Measurements from ENCODE around the gene GPATCH2L.

DNA sequence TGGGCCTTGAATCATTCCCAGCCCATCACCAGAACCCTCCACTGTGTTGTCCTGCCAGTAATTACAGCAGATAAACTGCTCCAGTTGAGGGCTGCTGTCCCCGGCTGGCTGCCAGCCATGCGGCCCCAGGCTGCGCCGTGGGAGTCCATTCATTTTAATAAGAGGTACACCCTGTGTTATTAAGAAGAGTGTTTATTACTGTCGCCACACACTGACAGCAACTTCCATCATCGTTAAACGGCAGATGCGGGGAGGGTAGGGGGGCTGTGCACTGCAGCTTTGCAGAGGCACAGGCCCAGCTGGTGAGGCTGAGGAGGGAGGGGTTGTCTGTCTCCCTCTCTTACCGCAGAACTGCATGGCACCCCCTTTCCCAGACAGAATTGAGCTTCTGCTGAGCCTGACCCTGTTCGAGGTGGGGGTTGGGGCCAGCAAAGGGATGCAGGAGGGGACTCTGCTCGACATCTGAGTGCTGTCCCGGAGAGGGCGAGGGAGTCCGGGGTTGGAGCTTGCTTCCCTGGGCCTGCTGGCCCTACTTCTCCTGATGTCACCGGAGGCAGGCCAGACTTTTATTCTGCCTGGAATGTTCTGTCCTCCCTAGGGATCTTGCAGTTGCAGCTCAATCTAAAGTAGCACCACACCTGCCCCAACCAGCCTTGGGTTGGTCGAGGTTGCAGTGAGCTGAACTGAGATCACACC, 33.8 kb upstream of the GPATCH2L start:
- TF ChIP-seq, protein P1, sequence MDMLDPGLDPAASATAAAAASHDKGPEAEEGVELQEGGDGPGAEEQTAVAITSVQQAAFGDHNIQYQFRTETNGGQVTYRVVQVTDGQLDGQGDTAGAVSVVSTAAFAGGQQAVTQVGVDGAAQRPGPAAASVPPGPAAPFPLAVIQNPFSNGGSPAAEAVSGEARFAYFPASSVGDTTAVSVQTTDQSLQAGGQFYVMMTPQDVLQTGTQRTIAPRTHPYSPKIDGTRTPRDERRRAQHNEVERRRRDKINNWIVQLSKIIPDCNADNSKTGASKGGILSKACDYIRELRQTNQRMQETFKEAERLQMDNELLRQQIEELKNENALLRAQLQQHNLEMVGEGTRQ (IDR thresholded peaks at IDR 0.05): no peak
- TF ChIP-seq, protein P2, sequence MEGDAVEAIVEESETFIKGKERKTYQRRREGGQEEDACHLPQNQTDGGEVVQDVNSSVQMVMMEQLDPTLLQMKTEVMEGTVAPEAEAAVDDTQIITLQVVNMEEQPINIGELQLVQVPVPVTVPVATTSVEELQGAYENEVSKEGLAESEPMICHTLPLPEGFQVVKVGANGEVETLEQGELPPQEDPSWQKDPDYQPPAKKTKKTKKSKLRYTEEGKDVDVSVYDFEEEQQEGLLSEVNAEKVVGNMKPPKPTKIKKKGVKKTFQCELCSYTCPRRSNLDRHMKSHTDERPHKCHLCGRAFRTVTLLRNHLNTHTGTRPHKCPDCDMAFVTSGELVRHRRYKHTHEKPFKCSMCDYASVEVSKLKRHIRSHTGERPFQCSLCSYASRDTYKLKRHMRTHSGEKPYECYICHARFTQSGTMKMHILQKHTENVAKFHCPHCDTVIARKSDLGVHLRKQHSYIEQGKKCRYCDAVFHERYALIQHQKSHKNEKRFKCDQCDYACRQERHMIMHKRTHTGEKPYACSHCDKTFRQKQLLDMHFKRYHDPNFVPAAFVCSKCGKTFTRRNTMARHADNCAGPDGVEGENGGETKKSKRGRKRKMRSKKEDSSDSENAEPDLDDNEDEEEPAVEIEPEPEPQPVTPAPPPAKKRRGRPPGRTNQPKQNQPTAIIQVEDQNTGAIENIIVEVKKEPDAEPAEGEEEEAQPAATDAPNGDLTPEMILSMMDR (IDR thresholded peaks at IDR 0.05): no peak
- TF ChIP-seq JUNB (IDR thresholded peaks at IDR 0.05): no peak
- TF ChIP-seq, protein P3, sequence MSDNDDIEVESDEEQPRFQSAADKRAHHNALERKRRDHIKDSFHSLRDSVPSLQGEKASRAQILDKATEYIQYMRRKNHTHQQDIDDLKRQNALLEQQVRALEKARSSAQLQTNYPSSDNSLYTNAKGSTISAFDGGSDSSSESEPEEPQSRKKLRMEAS (IDR thresholded peaks at IDR 0.05): no peak
- no peak for TF ChIP-seq POLR2A (IDR thresholded peaks at IDR 0.05; ENCODE audit: low read length)
- TF ChIP-seq RAD21 (conservative IDR thresholded peaks at IDR 0.05 in 1 of 2, IDR thresholded peaks at IDR 0.05 in 1 of 2): no peak
- no peak for TF ChIP-seq BHLHE40 (IDR thresholded peaks at IDR 0.05; ENCODE audit: low read depth, low read length)
- TF ChIP-seq, protein P4, sequence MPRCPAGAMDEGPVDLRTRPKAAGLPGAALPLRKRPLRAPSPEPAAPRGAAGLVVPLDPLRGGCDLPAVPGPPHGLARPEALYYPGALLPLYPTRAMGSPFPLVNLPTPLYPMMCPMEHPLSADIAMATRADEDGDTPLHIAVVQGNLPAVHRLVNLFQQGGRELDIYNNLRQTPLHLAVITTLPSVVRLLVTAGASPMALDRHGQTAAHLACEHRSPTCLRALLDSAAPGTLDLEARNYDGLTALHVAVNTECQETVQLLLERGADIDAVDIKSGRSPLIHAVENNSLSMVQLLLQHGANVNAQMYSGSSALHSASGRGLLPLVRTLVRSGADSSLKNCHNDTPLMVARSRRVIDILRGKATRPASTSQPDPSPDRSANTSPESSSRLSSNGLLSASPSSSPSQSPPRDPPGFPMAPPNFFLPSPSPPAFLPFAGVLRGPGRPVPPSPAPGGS (IDR thresholded peaks at IDR 0.05): no peak
- no peak for TF ChIP-seq ESRRA (IDR thresholded peaks at IDR 0.05; ENCODE audit: borderline replicate concordance, low read length)
- no peak for TF ChIP-seq SMC3 (IDR thresholded peaks at IDR 0.05)
- TF ChIP-seq RCOR1 (IDR thresholded peaks at IDR 0.05; ENCODE audit: low read depth, low read length): no peak
- no peak for TF ChIP-seq JUN (IDR thresholded peaks at IDR 0.05)

All from A549 (cell line).